NCI-H510A treated with DMSO at 0.1 percent for 48 hours (cell line): ENCODE measurements around the gene SGTA.
"Not testable (repeated sequence)": the region's sequence is repeated elsewhere in the genome, so short reads cannot be mapped to it uniquely, and the experiment has no call there.

Source experiments
- DNase-seq: peaks from one replicate; lab custom pipeline; 2025; lab: John Stamatoyannopoulos, UW

SGTA gene

DNA sequence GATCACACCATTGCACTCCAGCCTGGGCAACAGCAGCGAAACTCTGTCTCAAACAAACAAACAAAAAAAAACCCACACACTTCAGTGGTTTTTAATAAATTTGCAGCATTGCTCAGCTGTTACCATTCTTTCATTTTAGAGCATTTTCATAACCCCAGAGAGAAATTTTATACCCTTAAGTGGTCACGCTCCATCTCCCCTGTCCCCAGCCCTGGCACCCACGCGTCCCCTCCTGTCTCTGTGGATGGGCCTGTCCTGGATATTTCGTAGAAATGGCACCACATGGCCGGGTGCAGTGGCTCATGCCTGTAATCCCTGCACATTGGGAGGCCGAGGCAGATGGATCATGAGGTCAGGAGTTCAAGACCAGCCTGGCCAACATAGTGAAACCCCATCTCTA, 10.1 kb upstream of the SGTA start:
- DNase-seq: no peak

DNA sequence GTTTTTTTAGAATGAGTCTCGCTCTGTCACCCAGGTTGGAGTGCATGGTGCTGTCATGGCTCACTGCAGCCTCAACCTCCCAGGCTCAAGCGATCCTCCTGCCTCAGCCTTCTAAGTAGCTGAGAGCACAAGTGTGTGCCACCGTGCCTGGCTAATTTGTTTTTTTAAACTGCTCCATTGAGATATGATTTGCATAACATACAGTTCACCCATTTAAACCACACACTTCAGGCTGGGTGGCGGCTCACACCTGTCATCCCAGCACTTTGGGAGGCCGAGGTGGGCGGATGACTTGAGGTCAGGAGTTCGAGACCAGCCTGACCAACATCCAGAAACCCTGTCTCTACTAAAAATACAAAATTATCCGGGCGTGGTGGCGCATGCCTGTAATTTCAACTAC, 9.6 kb upstream of the SGTA start:
- DNase-seq: not testable (repeated sequence)

DNA sequence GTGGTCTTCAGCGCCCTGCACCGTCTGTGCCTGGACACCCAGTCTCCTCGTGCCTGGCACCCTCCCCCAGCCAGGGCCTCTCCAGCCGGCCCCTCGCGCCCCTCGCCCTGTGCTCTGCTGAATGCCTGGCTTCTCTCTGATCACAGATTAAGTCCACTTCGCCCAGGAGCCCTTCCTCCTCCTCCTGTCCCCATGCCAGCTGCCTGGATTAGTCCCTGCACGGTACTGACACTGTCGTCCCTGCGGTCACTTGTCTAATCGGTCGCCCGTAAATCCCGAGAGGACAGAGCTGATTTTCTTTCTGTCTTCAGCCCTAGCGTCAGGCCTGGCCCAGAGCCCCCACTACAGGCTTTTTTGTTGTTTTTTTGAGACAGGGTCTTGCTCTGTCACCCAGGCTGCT, 8.8 kb upstream of the SGTA start:
- no peak for DNase-seq

DNA sequence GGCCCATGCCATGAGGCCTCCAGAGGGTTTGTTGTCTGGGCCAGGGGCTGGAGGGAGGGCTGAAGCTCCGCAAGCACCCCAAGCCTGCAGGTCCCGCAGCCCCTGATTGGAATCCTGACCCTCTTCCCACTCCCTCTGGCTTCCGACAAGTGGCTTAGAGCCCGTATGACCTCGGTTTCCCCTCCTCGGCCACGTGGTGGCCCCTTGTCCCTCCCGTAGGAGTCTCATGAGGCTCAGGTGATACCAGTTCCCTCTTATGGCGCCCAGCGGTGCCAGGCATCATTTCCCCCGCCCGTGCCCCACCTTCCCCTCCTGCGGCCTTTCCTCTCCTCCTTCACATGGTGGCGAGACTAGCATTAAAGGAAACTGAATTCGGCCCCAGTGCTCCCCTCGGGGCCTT, 8.4 kb upstream of the SGTA start:
- no peak for DNase-seq

DNA sequence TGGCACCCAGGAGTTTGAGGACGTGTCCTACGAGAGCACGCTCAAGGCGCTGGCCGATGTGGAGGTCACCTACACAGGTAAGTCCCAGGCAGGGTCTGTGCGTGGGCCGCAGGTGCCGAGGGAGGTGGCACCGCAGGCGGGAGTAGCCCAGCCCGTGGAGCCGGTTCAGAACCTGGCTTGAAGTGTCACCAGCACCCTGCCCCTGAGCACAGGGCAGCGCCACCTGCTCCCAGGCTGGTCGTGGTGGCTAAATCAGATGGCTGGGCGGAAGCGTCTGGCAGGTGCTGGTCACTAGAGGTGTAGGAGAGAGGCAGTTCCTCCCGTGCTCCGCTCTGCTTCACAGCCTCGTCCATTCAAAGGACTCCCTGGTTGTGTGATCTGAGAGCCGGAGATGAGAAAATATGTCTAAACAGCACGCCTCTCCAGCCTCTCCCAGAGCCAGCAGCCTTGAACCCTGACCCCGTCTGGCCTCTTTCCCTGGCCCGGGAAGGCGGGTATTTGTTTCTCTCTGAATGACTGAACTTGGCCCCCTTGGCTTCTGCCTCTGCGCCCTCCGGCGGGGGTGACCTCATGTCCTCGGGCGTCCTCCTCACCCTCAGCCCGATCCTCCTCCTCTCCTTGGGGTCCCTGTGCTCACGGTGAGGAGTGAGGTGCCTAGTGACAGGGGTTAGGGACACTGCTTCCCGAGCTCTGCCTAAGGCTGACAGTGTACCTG, 7.6 kb upstream of the SGTA start:
- DNase-seq: no peak

DNA sequence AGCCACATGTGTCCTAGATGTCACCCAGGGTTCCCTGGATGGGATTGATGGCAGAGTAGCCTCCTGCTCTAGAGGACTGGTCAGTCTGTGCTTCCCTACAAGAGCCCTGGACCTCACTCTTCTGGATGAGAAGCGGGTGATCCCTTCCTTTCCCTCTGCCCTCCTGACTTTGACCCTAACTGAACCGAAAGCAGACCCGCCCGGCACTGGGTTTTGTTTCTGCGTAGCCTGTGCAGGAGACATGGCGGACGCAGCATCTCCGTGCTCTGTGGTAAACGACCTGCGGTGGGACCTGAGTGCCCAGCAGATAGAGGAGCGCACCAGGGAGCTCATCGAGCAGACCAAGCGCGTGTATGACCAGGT, 7.1 kb upstream of the SGTA start:
- DNase-seq: no peak

DNA sequence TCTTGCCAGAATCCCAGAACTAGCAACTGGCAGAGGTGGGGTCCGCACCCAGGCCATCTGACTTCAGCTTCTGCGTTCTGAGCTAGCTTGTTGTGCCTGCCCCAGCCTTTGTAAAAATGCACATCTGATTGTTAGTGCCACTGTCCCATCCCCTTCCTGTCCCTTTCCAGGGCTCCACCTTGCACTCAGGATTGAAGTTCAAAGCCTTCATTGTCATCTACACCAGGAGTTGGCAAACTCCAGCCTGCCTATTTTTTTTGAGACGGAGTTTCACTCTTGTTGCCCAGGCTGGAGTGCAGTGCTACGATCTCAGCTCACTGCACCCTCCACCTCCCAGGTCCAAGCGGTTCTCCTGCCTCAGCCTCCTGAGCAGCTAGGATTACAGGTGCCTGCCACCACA, 5.2 kb upstream of the SGTA start:
- no peak for DNase-seq

DNA sequence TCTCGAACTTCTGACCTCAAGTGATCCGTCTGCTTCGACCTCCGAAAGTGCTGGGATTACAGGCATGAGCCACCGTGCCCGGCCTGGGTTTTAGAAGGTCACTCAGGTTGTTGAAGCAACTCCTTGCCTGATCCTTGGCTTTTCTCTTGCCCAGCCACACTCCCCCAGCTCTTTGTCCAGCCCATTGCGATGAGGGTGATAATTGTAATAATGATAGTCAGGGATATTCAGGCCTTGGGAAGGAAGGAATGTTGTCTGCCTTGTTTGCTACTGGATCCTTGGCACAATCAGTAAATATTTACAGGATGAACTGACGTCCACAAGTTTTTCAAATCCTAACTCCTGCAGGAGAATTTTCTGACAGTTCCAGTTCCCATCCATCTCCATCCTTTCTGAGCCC, 4.0 kb upstream of the SGTA start:
- DNase-seq: no peak

DNA sequence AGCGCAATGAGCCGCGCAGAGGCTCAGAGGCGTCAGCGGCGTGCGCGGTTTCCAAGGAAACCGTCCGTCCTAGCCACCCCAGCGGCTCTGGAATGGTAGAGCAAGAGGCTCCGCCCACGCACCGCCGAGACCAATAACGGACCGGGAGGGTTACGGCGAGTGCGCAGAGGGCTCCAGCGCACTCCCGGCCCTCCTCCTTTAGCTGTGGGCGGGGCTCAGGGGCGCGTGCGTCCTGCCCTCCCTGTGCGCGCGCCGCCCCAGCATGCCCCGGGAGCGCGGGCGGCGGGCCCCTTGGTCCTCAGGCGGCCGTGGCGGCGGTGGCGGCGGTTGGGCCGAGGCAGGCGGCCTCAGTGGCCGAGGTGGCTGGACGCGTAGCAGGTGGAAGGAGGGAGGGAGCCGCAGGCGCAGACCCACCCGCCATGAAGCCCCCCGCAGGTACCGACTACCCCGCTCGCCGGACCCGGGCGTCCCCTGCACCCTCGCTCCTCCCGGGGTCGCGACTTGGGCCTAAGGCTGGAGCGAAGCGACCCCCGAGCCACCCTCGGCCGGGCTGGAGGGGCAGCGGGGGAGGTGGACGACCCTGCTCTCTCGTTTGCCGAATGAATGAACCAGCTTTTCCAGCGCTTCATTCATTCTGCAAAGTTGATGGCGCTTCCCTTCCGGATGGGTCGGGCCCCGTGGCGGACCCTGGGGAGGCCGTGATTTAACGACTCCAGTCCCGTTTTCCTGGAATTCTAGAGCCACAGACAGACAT, 2.3 kb upstream of the SGTA start, which contains the start of gene THOP1:
Gene THOP1, plus strand, starts transcription at position 260 of the 754 bp plus-strand sequence. Its CDS starts 160 bp downstream, at position 420.
- peak; percentile 93 for DNase-seq

DNA sequence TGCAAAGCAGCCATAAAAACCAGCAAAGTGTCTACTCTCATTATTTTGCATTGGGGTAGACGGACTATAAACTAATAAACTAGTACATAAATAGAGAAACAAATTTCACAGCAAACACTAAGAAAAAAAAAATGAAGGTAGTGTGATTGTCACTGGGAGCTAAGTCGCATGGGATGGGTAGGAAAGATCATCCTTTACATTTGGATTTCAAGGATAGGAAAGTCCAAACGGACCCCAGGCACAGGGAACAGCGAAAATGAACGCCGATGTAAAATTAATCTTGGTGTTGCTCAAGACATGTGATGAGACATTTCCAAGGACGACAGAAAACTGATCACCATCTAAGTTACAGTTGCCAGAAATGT, 690 bp upstream of the SGTA start:
- DNase-seq: no peak

DNA sequence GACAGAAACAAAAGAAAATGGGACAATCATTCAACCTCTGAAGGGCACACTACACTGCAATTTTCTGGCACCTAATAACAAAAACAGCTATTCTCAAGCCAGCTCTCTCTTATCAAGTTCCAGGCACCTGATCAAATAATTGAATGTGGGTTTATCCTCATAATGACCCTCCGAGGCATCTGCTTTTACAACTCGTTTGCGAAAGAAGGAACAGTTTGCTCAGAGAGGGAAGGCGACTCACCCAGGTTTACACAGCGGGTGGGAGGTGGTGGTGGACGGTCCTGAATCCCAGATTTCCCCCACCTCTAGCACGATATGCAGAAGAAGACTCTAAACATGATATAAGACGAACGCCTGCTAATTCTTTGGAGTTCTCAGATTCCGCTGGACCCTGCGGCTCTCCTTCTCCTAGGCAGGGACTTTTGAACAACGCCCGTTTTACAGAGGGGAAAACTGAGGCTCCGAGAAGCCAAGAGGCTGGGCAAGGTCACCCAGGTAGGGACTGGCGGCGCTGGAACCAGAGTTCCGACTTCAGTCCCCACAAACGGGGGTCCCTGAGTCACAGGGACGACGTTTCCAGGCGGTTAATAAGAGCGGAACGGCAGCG, 641 bp downstream of the SGTA start:
- no peak for DNase-seq

DNA sequence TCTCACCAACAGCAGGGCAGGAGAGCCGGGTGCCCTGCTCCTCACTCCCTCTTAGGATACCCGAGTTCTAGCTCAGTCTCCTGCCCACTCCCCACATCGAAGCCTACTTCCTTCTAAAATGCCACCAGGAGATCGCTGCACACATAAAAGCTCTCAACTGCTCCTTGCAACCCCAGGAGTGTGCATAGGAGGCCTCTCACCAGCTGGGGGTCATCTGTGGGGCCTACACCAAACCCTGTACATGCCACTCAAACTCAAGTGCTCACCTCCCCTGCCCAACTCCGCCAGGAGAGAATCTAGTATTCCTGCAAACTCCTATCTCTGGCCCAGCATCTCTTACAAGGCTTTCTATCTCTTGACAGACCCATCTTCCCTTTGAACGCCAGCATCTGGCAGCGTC, 2.8 kb downstream of the SGTA start:
- DNase-seq: no peak

DNA sequence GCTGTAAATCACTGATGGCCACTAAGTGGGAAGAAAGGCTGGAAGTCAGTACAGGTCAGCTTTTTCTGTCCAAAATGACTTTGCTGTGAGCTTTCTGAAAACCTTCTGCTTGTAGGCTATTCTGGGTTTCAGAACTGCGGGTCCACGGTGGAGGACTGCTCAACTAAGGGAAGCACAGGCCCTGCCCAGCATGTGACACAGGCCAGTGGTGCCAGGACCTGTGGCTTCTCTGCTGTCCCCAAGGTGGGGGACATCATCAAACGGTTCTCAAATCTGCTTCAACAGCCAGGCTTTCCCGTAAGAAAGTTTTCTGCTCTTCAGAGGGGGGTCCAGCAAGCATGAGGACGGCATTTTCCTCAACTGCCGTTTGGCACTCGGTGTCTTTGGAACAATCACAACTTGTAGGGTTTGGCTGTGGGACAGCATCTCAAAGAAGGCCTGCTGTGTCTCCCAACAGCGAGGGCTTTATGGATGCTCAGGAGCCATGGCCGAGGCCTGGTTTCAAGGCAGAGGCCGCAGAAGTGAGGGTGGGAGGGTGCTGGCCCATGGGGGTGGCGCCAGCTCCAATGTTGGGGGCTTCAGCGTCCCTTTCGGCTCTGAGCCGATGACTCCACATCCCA, 3.8 kb downstream of the SGTA start:
- no peak for DNase-seq

DNA sequence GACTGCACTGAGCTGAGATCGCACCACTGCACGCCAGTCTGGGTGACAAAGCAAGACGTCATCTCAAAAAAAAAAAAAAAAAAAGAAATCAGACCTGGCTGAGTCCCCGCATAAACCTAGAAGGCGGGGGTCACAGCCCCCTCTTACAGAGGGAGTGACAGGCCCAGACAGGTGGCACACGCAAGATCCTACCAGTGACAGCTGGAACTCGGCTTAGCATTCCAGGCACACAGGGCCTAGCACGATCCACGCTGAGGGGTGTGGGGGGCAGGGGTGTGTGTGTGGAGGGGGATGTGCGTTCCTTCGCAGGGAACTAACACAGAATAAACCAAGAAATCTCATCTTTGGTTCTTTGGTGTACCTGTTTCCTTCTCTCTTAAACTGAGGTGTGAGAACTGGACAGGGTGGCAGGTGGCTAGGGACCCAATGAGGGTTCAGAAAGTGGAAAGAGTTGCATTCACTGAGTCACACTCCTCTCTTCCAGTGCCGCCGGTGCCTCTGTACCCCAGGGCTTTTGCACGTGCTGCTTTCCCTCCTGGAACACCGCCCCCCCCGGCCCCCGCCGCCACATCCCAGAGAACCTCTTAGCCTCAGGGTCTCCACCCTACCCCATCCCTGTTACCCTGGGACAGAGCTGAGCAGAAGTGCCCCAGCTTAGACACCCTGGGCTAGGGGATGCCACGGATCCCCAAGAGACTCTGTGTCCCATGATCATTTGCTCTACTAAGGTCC, 5.0 kb downstream of the SGTA start:
- no peak for DNase-seq

DNA sequence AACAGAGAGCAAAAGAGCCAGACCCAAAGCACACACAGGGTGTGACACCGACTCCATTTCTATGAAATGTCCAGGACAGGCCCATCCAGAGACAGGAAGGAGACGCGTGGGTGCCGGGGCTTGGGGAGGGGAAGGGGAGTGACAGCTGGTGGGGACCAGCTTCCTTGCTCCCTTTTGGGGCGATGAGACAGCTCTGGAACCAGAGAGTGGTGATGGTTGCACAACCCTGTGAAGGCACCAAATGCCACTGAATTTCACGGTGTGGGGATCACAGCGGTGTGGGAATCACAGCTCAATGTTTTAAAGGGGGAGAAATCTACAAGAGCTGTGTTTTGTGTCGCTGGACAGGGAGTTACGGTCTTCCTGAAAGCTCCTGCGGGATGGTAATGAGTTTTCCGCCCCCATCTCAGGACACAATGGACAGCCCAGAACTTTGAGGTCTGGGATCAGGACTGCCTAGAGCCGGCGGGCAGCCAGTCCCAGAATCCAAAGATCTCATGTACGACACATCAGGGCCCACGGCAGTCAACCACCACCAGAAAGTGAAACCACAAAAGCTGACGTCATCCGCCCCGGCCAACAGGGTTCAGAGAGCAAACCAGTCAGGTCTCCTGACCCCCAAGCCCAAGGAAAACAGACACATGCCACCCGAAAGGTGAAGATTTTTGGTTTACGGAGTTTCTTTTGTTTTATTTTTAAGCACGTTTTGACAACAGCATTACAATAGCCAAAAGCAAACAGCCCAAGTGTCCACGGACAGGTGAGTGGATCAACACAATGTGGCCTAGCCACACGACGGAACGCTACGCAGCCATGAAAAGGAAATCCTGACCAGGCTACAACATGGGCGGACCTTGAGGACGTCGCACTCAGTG, 7.3 kb downstream of the SGTA start:
- DNase-seq: no peak

DNA sequence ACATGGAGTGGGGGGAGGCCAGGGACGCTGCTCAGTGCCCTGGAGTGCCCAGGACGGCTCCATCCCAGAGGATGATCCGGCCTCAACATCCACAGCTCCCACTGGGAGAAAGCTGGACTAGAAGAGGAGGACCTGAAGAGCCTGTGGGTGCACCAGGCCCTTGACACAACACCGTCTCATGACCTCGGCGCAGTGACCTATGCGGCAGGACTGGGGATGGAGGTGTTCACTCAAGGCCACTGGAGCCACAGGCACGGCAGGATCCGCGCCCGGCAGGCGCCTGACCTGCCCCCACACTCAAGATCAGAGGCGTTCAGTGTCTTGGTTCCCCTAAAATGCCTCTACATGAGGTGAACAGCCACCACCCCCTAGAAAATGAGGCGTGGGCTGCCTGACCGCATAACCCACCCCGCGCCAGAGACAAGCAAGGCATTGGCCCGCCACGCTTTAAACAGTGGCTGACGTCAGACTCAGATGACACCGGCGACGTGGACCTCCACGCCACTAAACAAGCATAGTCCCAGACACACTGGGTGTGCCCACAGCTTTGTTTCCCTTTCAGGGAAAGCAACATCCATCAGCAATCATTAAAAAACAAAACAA, 8.0 kb downstream of the SGTA start:
- no peak for DNase-seq

DNA sequence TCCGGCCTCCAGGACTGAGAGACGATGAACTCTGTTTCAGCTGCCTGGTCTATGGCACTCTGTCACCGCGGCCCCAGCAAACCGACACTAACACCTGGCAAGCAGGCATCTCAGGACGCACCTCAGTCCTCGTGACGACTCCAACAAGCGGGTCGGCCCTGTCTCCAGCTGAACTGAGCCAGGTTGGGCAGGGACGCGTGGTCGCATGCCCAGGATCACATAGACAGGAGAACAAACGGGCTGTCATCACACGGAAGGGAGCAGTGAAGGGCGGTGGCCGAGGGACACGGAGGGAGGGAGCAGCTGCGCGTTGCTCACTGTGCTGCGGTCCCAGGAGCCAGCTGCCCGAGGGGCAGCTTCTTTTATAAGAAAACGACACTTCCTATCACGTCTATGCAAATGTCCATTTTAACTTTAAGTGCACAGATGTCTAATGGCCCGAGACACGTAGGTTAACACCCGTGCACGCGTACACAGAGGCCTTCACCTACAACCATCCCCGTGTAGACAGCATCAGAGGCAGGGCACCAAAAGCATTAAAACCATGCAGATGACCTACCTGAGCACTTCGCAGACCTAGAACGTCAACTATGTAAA, 8.9 kb downstream of the SGTA start:
- DNase-seq: no peak

DNA sequence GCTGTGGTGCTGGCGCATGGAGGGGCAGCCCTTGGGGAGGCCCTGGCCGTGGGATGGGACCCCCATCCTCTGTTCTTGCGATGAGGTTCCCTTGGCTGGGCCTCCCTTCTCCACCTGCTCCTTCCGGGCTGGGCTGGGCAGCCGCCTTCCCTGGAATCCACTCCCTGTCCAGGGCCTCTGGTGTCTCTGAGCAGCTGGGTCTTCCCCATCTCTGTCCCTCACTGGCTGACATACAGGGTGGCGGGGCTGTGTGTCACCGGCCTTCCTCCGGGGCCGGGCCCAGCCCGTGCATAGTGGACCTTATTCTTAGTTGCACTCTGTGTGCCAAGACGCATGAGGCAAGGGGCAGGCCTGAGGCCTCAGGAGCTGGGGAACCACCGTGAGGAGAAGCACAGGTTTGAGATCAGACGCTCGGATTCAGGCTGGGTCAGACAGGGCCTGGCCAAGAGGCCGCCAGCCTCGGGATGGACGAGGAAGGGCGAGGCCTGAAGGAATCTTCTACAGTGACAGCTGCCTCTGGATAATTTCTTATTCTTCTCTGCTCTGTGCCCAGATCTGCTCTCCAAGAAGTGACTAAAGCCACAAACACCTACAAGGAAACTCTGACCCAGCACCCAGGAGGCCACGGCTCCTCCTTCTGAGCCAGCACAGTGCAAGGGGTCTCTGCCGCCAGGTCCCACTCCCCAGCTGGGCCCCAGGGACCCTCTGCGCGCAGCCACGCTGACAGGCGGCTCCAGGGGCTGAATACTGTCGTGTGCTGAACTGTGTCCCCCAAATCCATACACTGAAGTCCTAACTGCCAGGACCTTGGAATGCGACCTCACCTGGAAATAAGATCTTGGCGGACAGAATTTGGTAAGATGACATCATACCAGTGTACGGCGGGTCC, 11.0 kb downstream of the SGTA start:
- no peak for DNase-seq
